ENCODE results near the gene TMEM53.

TMEM53 gene

DNA sequence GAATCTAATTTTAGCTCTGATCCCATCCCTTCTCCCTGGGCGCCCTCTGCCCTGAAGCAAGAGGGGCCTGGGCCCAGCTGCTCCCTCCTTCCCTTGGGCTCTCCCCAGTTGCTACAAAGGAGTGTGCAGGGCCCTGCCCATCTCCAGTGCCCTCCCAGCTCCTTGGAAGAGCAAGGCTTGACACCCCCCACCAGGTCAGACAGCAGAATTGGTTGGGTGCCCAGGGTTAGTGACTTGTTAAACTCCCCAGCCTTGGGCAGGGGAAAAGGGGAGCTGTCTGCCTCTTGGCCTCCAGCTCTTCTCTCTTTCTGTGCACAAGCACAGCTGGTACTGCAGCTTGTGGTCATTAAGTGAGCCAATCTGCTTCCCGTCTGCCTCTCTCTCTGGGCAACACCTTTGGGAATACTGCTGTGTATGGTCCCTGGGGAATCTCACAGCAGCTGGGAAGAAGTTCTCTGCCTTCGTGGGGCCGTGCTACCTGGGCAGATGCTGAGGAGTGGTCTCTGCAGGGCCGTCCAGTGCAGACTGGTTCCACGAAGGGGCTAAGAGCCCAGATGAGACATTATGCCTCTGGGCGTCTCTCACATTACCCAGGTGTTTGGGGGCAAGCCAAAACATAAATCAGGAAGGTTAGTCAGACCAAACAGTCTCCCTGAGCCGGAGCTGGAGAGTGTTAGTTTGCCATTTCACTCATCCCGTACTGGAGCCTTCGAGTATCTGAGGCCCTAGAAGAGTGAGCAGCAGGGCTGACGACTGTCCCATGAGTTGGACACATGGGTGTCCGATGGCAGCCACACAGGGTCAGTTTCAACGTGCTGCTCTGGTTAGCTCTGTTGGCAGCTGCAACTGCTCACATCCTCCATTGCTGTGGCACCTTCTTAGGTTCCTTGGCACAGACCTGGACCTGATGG lies 37.3 kb downstream of the TMEM53 start:
- FAIRE-seq = no peak
- no peak for DNase-seq (ENCODE audit: insufficient read length, low spot score)
- TF ChIP-seq POLR2A (IDR thresholded peaks at IDR 0.05; ENCODE audit: low read depth, low read length) (0 out of 2 replicates have a peak, but pooled peaks have one; percentile 3), TAF1 (IDR thresholded peaks at IDR 0.05; ENCODE audit: low read depth, low read length) (no peak), POLR2AphosphoS5 (IDR thresholded peaks at IDR 0.05; ENCODE audit: low read depth, low read length) (no peak), PAX5 (IDR thresholded peaks at IDR 0.05; ENCODE audit: insufficient read depth, low read length, severe bottlenecking) (no peak), POU2F2 (IDR thresholded peaks at IDR 0.05; ENCODE audit: low read depth, low read length) (no peak), SPI1 (IDR thresholded peaks at IDR 0.05; ENCODE audit: low read depth, low read length) (no peak)

DNA sequence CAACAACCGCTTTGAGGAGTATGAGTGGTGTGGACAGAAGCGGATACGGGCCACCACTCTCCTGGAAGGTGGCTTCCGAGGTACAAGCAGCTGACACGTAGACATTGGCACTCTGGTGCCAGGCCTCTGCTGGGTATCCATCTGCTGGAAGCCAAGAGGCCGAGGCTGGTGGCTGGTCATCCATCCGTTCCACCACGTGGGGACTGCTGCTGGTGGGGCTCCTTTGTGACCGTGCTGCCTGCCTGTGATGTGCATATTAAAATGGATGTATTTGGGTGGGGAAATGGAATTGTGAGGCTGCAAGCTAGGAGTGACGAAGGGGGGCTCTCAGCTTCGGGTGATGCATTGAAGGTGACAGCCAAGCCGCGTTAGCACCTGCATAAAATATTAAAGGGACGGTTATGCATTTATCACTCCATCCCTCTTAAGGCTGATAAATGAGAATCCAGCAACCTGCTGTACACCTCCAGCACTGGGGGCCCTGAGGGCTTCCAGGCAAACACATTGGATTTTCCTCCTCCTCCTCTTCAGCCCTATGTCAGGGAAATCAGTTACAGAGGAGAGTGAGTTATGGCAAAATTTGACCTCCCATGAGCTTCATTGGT lies 38.1 kb downstream of the TMEM53 start:
- DNase-seq (ENCODE audit: insufficient read length, low spot score) = no peak
- FAIRE-seq = no peak

DNA sequence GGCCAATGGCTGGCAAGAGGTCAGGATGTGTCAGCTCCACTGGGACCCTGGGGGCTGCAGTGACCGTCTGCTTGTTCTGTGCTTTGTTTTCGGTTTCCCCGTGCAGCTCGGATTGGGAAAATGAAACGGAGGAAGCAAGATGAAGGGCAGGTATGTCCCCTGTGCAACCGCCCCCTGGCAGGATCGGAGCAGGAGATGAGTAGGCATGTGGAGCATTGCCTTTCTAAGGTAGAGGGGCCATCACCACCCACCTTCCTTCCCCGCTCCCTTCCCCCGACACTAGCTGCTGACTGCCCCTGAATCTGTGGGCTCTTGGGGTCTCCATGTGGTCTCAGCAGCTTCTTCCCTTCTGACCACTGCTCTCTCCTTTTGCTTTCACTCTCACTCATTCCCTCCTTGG lies 38.8 kb downstream of the TMEM53 start:
- no peak for DNase-seq (ENCODE audit: insufficient read length, low spot score)
- TF ChIP-seq POLR2AphosphoS5 (IDR thresholded peaks at IDR 0.05; ENCODE audit: low read depth, low read length) = no peak
- no peak for TF ChIP-seq SPI1 (IDR thresholded peaks at IDR 0.05; ENCODE audit: low read depth, low read length)
- TF ChIP-seq PAX5 (IDR thresholded peaks at IDR 0.05; ENCODE audit: insufficient read depth, low read length, severe bottlenecking) = no peak
- no peak; the same call in 1 of the 2 replicates for TF ChIP-seq POLR2A (IDR thresholded peaks at IDR 0.05; ENCODE audit: low read depth, low read length)
- TF ChIP-seq TAF1 (IDR thresholded peaks at IDR 0.05; ENCODE audit: low read depth, low read length) = no peak
- TF ChIP-seq POU2F2 (IDR thresholded peaks at IDR 0.05; ENCODE audit: low read depth, low read length) = no peak
- no peak for FAIRE-seq

More for the DNA sequence above, 38.1 kb downstream of the TMEM53 start:
- TF ChIP-seq POLR2AphosphoS5 (IDR thresholded peaks at IDR 0.05; ENCODE audit: low read depth, low read length) (no peak), TAF1 (IDR thresholded peaks at IDR 0.05; ENCODE audit: low read depth, low read length) (no peak), SPI1 (IDR thresholded peaks at IDR 0.05; ENCODE audit: low read depth, low read length) (no peak), POU2F2 (IDR thresholded peaks at IDR 0.05; ENCODE audit: low read depth, low read length) (no peak), PAX5 (IDR thresholded peaks at IDR 0.05; ENCODE audit: insufficient read depth, low read length, severe bottlenecking) (no peak)

DNA sequence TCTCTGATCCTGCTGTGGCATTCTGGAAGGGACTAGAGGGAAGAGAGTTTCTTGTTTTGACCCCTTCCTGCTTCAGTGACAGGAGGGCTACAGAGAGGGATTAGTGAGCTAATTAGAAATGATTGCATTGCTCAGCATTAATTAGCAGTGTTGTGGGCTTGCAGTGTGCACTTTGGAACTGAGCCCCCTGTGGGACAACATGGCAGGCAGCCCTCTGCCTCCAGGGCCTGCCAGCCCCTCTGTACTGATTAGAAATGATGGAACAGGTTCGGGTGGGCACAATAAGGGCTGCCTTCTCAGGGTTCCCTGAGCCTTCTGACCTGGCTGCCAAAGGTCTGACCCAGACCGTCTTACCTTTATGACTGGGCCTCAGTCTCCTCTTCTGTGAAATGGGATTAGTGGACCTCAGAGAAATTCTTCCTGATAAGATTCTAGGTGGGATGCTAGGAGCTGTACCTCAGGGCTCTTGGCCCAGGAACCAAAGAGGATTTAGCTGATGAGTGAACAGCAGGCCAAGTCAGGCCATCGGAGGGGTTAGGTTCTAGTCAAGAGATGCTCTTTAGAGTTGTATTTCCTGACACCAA lies 39.6 kb downstream of the TMEM53 start:
- TF ChIP-seq TAF1 (IDR thresholded peaks at IDR 0.05; ENCODE audit: low read depth, low read length) (no peak), PAX5 (IDR thresholded peaks at IDR 0.05; ENCODE audit: insufficient read depth, low read length, severe bottlenecking) (no peak), POLR2A (IDR thresholded peaks at IDR 0.05; ENCODE audit: low read depth, low read length) (no peak), POLR2AphosphoS5 (IDR thresholded peaks at IDR 0.05; ENCODE audit: low read depth, low read length) (no peak), SPI1 (IDR thresholded peaks at IDR 0.05; ENCODE audit: low read depth, low read length) (no peak), POU2F2 (IDR thresholded peaks at IDR 0.05; ENCODE audit: low read depth, low read length) (no peak)
- DNase-seq (ENCODE audit: insufficient read length, low spot score) (no peak), FAIRE-seq (no peak)

DNA sequence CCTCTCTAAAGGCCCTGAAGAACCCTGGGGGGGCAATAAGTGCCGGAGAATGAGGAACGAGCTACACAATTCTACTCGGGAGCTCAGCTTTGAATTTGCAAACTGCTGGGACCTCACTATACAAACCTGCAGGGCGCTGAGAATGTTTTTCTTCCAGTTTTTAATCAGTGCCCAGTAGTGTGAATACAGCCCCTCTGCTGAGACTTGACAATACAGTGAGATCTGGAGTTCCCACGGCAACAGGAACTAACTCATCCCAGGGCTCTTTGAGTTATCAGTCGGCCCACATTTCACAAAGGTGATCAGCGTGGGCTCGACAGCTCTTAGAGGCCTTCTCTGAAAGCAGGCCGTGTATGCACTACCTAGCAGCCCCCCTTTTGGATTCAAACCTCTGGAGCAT lies 41.7 kb downstream of the TMEM53 start:
- FAIRE-seq (peak; percentile 28), DNase-seq (ENCODE audit: insufficient read length, low spot score) (no peak)
- TF ChIP-seq POU2F2 (IDR thresholded peaks at IDR 0.05; ENCODE audit: low read depth, low read length) (no peak), PAX5 (IDR thresholded peaks at IDR 0.05; ENCODE audit: insufficient read depth, low read length, severe bottlenecking) (no peak)

- FAIRE-seq (peak; percentile 78), DNase-seq (ENCODE audit: insufficient read length, low spot score) (peak; percentile 93)
- TF ChIP-seq PAX5 (IDR thresholded peaks at IDR 0.05; ENCODE audit: insufficient read depth, low read length, severe bottlenecking) (no peak), POU2F2 (IDR thresholded peaks at IDR 0.05; ENCODE audit: low read depth, low read length) (0 out of 2 replicates have a peak, but pooled peaks have one; percentile 7), POLR2AphosphoS5 (IDR thresholded peaks at IDR 0.05; ENCODE audit: low read depth, low read length) (peak; percentile 82), POLR2A (IDR thresholded peaks at IDR 0.05; ENCODE audit: low read depth, low read length) (no peak; the same call in 1 of the 2 replicates), TAF1 (IDR thresholded peaks at IDR 0.05; ENCODE audit: low read depth, low read length) (peak; percentile 84), SPI1 (IDR thresholded peaks at IDR 0.05; ENCODE audit: low read depth, low read length) (peak; percentile 67)
These were observed 42.4 kb downstream of the TMEM53 start for GRCh38 chr1:44631647-44632539.

DNA sequence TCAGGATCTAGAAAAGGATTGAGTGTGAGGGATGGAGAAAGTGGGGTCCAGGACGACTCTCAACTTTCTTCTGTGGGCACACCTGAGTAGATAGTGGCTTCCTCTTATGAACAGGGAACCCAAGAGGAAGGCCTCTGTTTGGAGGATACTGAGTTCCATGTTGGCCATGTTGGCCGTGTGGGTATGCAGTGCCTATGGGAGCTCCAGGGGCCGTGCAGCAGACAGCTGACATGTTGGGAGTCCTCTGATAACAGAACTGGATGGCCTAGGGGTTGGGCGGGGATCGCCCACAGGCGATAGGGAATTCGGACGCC lies 43.0 kb downstream of the TMEM53 start:
- peak; percentile 51 for FAIRE-seq
- TF ChIP-seq TAF1 (IDR thresholded peaks at IDR 0.05; ENCODE audit: low read depth, low read length) (no peak), PAX5 (IDR thresholded peaks at IDR 0.05; ENCODE audit: insufficient read depth, low read length, severe bottlenecking) (no peak), POU2F2 (IDR thresholded peaks at IDR 0.05; ENCODE audit: low read depth, low read length) (no peak), POLR2A (IDR thresholded peaks at IDR 0.05; ENCODE audit: low read depth, low read length) (no peak), POLR2AphosphoS5 (IDR thresholded peaks at IDR 0.05; ENCODE audit: low read depth, low read length) (no peak), SPI1 (IDR thresholded peaks at IDR 0.05; ENCODE audit: low read depth, low read length) (no peak)
- no peak for DNase-seq (ENCODE audit: insufficient read length, low spot score)

DNA sequence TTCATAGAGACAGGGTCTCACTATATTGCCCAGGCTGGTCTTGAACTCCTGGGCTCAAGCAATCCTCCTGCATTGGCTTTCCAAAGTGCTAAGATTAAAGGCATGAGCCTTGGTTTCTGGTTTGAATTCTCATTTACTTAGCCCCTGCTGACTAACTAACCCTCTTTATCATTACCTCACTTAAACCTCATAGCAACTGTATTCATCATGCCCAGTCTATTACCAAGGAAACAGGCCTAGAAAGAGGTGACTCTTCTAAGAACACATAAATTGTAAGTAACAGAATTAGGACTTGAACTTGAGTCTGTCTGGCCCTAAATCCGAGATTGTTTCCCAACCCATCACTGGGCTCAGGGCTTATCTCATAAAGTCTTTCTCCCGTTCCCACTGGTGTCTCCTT lies 44.2 kb downstream of the TMEM53 start:
- FAIRE-seq (no peak), DNase-seq (ENCODE audit: insufficient read length, low spot score) (no peak)
- TF ChIP-seq PAX5 (IDR thresholded peaks at IDR 0.05; ENCODE audit: insufficient read depth, low read length, severe bottlenecking) (no peak), POU2F2 (IDR thresholded peaks at IDR 0.05; ENCODE audit: low read depth, low read length) (no peak), TAF1 (IDR thresholded peaks at IDR 0.05; ENCODE audit: low read depth, low read length) (no peak), SPI1 (IDR thresholded peaks at IDR 0.05; ENCODE audit: low read depth, low read length) (no peak), POLR2A (IDR thresholded peaks at IDR 0.05; ENCODE audit: low read depth, low read length) (no peak), POLR2AphosphoS5 (IDR thresholded peaks at IDR 0.05; ENCODE audit: low read depth, low read length) (no peak)
